HG02981 (cell line): ENCODE measurements around the gene FAM20A.

ENCODE experiments used
- ATAC-seq: cut with Tn5 transposase; IDR thresholded peaks from one replicate; pipeline ENCODE4 v1.9.1; 2021; ENCODE audit warnings: mild to moderate bottlenecking, moderate library complexity; ENCODE audit not compliant: unreplicated experiment

Gene FAM20A

GRCh38 chr17:68570526-68570925 is 30.6 kb downstream of the FAM20A start:
- no peak for ATAC-seq

- ATAC-seq: no peak
These were observed 31.8 kb downstream of the FAM20A start for GRCh38 chr17:68569346-68569745.

GRCh38 chr17:68568581-68568980 is 32.6 kb downstream of the FAM20A start:
- no peak for ATAC-seq

DNA sequence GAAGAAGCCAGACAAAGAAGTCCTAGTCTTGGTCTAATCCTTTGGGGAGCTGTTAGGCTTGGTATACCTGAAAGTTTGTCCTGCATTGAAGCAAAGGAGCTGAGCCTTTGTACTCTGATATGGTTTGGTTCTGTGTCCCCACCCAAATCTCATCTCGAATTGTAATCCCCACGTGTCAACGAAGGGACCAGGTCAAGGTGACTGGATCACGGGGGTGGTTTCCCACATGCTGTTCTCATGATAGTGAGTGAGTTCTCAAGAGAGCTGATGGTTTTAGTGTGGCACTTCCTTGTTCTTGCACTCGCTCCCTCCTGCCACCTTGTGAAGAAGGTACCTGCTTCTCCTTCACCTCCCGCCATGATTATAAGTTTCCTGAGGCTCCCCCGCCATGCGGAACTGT is 33.6 kb downstream of the FAM20A start:
- ATAC-seq: no peak

GRCh38 chr17:68567035-68567434 is 34.1 kb downstream of the FAM20A start:
- no peak for ATAC-seq

GRCh38 chr17:68566442-68566738 is 34.8 kb downstream of the FAM20A start:
- ATAC-seq: no peak

GRCh38 chr17:68565661-68566441 is 35.3 kb downstream of the FAM20A start:
- no peak for ATAC-seq

- no peak for ATAC-seq
These were observed 36.6 kb downstream of the FAM20A start for GRCh38 chr17:68564415-68565111.

DNA sequence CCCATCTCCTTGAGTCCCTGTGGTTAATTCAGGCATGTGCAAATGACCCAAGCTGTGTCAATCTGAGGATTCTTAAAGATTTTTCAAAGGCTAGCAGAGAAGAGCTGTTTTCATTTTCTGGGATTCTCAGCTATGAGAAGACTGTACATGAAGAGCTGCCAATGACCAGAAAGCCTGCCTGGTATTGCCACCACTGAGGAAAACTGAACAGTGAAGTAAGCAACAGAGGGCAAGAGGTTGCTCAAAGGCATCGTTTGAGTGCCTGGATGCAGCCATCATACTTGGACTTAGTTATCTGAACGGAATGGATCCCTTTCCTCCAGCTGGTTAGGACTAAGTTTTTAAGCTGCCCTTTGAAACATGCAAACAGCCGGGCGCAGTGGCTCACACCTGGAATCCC is 38.4 kb downstream of the FAM20A start:
- no peak for ATAC-seq

DNA sequence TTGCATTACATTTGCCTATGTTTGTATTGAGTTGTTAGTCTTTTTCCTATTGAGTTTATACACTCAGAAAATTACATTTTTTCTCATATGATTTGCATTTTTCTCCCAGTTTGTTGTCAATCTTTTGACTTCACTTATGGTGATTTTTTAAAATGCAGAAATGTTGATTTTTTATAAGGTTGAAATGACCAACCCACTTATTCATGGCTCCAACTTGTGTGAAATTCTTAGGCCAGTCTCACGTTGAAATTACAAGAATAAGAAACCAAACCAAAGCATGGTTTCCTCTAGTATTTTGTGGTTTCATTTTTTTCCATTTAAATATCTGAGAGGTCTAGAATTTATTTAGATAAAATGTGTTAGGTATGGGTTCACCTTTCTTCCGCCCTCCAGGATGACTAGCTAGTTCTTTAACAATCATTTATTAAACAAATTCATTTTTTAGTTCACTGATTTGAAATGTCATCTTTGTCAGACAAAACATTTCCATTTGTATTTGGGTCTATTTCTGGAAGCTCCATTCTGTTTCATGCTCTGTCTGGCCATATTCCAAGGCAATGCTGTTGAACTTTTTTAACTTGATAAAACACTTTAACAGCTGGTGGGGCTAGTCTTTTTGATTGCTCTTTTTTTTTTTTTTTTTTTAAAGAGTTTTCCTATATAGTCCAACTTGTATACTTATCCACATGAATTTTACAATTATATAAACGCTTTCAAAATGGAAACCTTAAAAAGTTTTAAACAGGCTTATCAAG is 40.0 kb downstream of the FAM20A start:
- no peak for ATAC-seq

DNA sequence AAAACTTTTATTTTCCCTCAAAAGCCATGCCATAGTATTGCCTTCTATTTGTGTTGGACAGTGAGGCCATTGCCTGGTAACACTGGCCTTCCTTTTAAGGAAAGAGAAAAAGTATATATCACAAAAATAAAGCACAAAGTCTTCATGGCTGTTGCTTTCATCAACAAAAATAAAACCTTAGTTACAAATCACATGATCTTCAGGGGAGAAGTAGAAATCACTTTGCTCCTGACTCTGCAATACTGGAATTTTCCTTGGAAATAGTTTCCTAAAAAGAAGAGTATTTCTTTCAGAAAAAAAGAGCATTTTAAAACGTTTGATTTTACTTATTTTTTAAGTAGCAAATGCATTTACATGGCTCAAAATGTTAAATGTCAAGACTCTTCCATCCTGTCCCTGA is 41.9 kb downstream of the FAM20A start:
- no peak for ATAC-seq

GRCh38 chr17:68556551-68556950 is 44.6 kb downstream of the FAM20A start:
- no peak for ATAC-seq

DNA sequence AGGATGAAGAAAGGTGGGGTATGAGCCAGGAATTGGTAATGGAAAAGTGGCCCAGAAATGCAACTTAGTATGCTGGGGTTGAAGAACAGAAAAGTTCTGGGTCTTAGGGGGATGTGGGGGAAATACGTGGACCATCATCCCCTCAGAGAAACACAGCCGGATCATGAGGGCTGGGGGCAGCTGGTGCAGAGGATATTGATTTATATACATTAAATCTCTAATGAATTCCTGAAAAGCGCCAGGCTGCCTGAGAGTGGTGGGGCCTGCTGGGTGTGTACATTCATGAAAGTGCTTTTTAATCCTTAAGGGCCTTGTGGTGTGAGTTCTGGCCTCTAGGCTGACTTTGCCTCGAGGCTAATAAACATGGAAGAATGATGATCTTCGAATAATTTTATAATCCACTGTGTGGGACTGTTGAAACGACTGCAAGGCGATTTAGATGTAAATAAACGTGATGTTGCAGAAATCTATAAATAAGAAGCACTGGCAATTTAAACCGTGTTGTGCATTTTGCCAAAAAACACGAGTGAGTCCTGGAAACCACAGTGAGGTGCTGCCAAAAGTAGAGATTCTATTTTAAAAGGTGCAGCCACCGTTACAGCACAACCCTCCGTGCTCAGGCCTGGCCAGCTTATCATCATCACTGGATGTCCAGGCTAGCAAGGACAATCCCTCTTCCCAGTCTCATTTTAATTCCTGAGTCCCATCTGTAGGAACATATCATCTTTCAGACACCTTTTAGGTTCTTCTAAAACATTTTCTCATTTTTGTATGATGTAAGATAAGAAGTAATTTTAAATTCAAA is 56.9 kb downstream of the FAM20A start:
- ATAC-seq: no peak

DNA sequence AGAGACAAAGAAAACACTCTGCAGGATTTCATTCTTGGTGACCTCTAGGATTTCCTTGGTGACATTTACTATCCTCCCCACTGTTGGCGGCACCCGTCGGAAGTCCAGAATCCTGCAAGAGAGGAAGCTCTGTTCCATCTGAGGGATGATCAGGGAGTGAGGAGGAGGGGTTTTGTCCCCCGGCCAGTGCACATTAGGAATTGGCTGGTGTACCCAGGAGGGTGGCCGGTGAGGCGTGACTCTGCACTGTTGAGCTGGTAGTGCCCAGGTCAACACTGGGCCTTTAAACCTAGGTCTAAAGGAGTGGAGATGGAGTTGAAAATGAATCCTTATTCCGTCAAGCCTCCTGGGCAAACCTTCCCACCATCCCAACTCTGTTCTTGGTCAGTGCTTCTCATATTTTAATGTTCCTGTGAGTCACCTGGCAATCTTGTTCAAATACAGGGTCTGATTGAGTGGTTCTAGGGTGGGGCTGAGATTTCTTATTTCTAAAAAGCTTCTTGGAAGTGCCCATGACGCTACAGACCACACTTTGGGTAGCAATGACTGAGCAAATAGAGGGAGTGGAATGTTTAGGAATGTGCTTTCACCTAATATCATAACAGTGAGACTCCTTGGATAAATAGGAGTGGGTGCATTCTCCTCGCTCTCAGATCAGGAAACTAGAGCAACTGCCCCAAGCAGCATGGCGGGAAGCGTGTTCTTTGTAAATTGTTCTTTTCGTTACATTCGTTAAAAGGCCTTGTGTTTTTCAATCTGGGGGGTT is 58.3 kb downstream of the FAM20A start:
- no peak for ATAC-seq

GRCh38 chr17:68541816-68542215 is 59.4 kb downstream of the FAM20A start:
- ATAC-seq: no peak

DNA sequence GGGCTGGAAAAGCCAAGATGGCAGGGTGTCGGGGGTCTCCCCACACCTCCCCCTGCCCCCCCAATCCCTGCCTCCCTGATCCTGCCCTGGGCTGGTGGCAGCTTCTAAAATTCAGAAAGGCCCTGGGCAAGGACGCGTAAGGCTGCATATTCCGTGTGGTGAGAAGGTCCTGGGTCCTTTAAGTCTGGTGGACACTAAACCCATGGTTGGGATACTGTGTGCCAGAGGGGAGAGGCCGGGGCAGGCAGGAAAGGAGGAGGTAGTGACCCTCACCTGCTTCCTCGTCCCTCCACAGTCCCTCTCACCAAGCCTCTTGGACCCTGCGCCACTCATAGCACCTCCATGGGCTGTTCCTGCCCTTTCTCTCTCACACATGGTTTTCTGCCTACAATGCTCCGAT is 60.2 kb downstream of the FAM20A start:
- no peak for ATAC-seq

GRCh38 chr17:68539548-68540467 is 61.4 kb downstream of the FAM20A start:
- ATAC-seq: no peak

DNA sequence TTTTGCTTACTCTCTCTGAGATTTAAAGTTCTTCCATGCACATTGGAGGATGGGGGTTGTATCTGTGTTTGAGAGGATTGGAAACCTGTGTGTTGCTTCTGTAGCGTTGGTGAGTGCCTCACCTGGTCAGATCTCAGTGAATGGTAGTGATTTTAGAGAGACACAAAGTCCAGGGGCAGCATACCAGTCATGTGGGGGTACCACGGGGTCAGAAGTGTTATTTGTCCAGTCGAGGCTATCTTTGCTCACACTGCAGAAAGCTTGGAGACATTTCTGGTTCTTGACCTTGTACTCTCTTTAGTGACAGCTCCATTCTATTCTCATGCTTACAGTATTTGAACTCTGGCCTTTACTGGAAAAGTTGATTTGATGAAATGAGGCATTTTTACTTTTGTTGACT is 65.2 kb downstream of the FAM20A start:
- ATAC-seq: no peak

GRCh38 chr17:68534695-68535088 is 66.5 kb downstream of the FAM20A start:
- ATAC-seq: no peak
